Measurements from ENCODE around the gene LRRC9.

Gene LRRC9

GRCh38 chr14:59897757-59898383 lies 22.1 kb upstream of the LRRC9 start:
- peak; percentile 46 for DNase-seq (ENCODE audit: low read depth)
- TF ChIP-seq CTCF (IDR thresholded peaks at IDR 0.05; ENCODE audit: low read depth, low read length, missing control alignments), result peak; percentile 75
- in situ Hi-C loops (cut with HindIII; ENCODE audit: low sequenced_read_pairs), result no loop called here
- H3K4me3 ChIP-seq (ENCODE audit: low read depth, low read length), result no peak overlapping the region

GRCh38 chr14:59900556-59900955 lies 19.4 kb upstream of the LRRC9 start:
- in situ Hi-C loops (cut with HindIII; ENCODE audit: low sequenced_read_pairs), result no loop called here
- no peak overlapping the region for H3K4me3 ChIP-seq (ENCODE audit: low read depth, low read length)
- no peak for DNase-seq (ENCODE audit: low read depth)
- no peak for TF ChIP-seq CTCF (IDR thresholded peaks at IDR 0.05; ENCODE audit: low read depth, low read length, missing control alignments)

- DNase-seq (ENCODE audit: low read depth), result no peak
- no peak for TF ChIP-seq CTCF (IDR thresholded peaks at IDR 0.05; ENCODE audit: low read depth, low read length, missing control alignments)
- no peak overlapping the region for H3K4me3 ChIP-seq (ENCODE audit: low read depth, low read length)
- in situ Hi-C loops (cut with HindIII; ENCODE audit: low sequenced_read_pairs), result no loop called here
Observed at GRCh38 chr14:59904184-59904583, 15.8 kb upstream of the LRRC9 start.

GRCh38 chr14:59905188-59905587 lies 14.8 kb upstream of the LRRC9 start:
- DNase-seq (ENCODE audit: low read depth), result no peak
- in situ Hi-C loops (cut with HindIII; ENCODE audit: low sequenced_read_pairs), result no loop called here
- no peak for TF ChIP-seq CTCF (IDR thresholded peaks at IDR 0.05; ENCODE audit: low read depth, low read length, missing control alignments)
- H3K4me3 ChIP-seq (ENCODE audit: low read depth, low read length), result no peak overlapping the region

- no peak overlapping the region for H3K4me3 ChIP-seq (ENCODE audit: low read depth, low read length)
- in situ Hi-C loops (cut with HindIII; ENCODE audit: low sequenced_read_pairs), result no loop called here
- DNase-seq (ENCODE audit: low read depth), result no peak
- no peak for TF ChIP-seq CTCF (IDR thresholded peaks at IDR 0.05; ENCODE audit: low read depth, low read length, missing control alignments)
Observed at GRCh38 chr14:59912443-59912842, 7.5 kb upstream of the LRRC9 start.

- H3K4me3 ChIP-seq (ENCODE audit: low read depth, low read length), result no peak overlapping the region
- DNase-seq (ENCODE audit: low read depth), result no peak
- no peak for TF ChIP-seq CTCF (IDR thresholded peaks at IDR 0.05; ENCODE audit: low read depth, low read length, missing control alignments)
- in situ Hi-C loops (cut with HindIII; ENCODE audit: low sequenced_read_pairs), result no loop called here
Observed at GRCh38 chr14:59913187-59913586, 6.8 kb upstream of the LRRC9 start.

Data from astrocyte of the cerebellum (primary cell).